ENCODE measurements around the gene NUDT8. TPM values are rescaled to one million over a fixed set of nuclear protein-coding genes. Genes with fewer than 3 reads are reported as not detected.

The NUDT8 gene
- total RNA-seq, 1 donor from 2014 or later, result 6.2 TPM

DNA sequence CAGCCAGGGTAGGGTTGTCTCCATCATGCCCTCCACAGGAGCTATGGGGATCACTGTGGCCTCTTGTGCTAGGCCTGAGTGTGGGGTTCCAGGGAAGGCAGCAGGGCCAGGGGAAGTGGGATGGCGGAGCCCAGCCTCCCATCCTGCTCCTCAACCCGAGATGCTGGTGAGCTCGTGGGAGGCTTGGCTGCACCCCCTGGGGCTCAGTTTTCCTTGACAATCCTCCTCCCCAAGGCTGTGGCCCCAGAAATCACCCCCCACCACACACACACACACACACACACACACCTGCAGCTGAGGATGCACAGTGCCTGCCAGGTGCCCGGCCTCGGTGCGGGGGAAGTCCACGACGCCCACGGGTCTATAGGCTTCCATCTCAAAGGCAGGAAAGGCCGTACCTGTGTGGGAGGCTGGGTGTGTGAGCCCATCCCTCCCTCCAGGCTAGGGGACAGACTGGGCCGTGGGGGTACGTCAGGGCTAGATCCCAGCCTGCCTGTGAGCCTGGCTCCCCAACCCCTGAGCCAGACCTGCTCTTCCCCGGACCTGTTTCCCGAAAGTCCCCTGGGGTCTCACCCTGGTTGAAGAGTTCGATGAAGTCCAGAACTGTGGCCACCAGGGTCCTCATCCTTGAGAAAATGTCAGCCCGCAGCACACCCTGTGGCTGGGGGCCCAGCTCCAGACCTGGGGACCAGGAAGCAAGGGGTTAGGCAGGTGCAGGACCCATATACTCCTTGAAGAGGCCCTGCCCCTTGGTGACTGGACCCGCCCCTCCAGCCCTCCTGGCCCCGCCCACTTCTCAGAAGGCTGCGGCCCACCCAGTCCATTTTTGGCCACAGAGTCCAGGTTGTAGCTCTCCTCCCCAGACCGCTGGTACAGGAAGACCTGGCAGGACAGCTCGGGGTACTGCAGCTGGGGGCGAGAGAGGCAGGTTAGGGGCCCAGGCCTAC, 15.0 kb upstream of the NUDT8 start:
- Mint-ChIP-seq H3K4me3 (no peak overlapping the region), H3K27ac (no peak overlapping the region), H3K36me3 (no peaks in the 10 kb centered on the region), H3K9me3 (no peaks in the 10 kb centered on the region), H3K27me3 (ENCODE audit: low read depth) (peaks cover 49% of the 10 kb centered on the region), H3K4me1 (no peaks in the 10 kb centered on the region)
- TF ChIP-seq, protein P1, sequence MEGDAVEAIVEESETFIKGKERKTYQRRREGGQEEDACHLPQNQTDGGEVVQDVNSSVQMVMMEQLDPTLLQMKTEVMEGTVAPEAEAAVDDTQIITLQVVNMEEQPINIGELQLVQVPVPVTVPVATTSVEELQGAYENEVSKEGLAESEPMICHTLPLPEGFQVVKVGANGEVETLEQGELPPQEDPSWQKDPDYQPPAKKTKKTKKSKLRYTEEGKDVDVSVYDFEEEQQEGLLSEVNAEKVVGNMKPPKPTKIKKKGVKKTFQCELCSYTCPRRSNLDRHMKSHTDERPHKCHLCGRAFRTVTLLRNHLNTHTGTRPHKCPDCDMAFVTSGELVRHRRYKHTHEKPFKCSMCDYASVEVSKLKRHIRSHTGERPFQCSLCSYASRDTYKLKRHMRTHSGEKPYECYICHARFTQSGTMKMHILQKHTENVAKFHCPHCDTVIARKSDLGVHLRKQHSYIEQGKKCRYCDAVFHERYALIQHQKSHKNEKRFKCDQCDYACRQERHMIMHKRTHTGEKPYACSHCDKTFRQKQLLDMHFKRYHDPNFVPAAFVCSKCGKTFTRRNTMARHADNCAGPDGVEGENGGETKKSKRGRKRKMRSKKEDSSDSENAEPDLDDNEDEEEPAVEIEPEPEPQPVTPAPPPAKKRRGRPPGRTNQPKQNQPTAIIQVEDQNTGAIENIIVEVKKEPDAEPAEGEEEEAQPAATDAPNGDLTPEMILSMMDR (IDR thresholded peaks at IDR 0.05; ENCODE audit: unreplicated experiment), result no peak
- no peak for DNase-seq (ENCODE audit: low spot score in 2 of 2, unreplicated experiment in 2 of 2)

DNA sequence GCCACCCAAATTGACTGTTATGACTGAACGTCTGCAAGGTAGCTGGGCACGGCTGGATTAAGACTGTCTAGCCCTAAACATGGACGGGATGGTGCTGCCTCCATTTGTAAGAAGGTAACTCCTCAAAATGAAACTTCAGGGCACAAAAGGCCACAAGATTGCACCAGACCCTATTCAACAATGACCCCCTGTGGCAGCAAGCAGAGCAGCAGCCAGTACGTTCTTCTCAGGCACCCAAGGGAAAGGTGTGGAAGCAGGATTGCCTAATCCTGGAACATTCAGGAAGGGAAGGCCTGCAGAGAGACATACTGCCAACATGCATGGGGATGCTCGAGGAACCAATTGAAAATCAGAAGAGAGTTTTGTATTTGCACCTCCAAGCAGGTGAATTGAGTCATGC, 14.3 kb upstream of the NUDT8 start:
- Mint-ChIP-seq H3K9me3 (no peaks in the 10 kb centered on the region), H3K27ac (no peak overlapping the region), H3K27me3 (ENCODE audit: low read depth) (peaks cover 45% of the 10 kb centered on the region), H3K36me3 (no peaks in the 10 kb centered on the region), H3K4me3 (no peak overlapping the region), H3K4me1 (no peaks in the 10 kb centered on the region)
- no peak for DNase-seq (ENCODE audit: low spot score in 2 of 2, unreplicated experiment in 2 of 2)
- TF ChIP-seq, protein P1 (IDR thresholded peaks at IDR 0.05; ENCODE audit: unreplicated experiment), result no peak

DNA sequence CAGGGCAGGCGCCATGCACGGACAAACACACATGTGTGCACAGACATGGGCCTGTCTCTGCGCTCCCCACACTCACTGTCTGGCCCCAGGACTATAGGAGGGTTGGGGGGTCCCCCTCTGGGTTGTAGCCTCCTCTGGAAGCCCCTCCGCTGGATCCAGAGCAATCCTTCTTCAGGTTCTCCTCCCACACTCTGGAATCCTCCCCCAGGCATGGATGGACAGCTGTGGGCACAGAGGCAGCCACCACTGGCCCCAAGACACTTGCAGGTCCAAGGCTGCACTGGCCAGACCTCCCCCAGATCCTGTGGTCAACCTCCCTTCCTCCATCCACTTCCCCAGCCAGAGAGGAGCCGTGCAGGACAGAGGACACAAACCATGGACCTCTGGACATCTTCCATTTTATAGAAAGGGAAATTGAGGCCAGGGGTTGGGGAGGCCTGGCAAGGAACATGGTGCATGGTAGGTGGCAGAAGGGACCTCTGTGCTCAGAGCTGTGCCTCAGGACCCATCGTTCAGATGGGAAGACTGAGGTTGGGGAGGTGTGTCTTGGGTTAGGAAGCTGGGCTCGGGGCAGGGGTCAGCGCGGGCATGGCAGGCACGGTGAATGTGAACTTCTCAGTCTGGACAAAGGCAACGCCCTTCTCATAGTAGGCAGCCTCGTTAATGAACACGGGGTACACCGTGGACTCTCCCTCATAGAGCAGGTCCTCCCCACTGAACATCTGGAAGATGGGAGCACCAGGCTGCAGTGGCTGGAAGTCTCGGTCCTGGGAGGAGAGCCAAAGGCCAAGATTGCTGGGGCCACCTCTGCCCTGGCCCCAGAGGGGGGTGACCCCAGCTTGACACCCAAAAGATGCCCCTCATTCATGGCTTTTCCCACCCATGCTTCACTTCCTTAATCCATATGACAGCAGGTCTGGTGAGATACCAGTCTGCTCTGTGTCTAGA, 12.7 kb upstream of the NUDT8 start:
- Mint-ChIP-seq H3K9me3 (no peaks in the 10 kb centered on the region), H3K27ac (no peak overlapping the region), H3K4me1 (no peaks in the 10 kb centered on the region), H3K27me3 (ENCODE audit: low read depth) (peaks cover 36% of the 10 kb centered on the region), H3K36me3 (no peaks in the 10 kb centered on the region), H3K4me3 (no peak overlapping the region)
- DNase-seq (ENCODE audit: low spot score in 2 of 2, unreplicated experiment in 2 of 2), result no peak
- TF ChIP-seq, protein P1 (IDR thresholded peaks at IDR 0.05; ENCODE audit: unreplicated experiment), result no peak

DNA sequence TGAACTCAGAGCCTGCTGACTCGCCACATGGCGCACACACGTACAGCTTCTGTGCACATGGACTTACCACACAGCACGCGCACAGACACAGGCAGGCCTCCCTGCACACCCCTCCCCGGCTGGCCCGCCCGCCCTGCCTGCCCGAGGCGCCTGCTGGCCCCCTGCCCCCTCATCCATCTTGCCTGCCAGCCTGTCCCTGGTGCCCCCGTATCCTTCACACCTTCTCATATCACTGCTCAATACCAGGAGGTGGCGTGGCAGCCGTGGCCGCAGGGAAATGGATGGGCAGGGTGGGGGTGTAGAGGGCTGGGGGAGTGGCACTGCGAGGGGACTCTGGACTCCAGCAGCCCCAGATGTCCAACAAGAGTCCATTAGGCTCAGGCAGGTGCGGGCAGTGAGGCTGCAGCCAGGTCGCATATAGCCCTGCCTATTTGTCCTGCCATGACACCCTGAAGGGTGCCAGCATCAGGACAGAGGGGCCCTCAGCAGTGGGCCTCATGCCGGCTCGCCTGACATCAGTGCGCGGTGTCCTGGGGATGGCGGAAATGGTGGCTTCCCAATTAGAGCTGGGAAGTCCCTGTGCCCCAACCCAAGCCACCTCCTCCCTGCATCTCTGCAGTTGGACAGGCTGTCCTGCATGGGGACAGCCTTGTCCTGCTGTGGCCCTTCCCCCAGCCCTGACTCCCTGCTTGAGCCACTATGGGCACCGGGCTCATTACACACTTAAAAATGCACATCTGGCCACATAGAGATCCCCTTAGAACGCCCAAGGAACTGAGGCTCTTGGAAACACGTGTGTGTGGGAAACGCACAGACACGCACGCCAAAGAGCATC, 11.8 kb upstream of the NUDT8 start:
- DNase-seq (ENCODE audit: low spot score in 2 of 2, unreplicated experiment in 2 of 2), result no peak
- Mint-ChIP-seq H3K4me1 (no peaks in the 10 kb centered on the region), H3K36me3 (no peaks in the 10 kb centered on the region), H3K27ac (no peak overlapping the region), H3K9me3 (no peaks in the 10 kb centered on the region), H3K27me3 (ENCODE audit: low read depth) (peaks cover 30% of the 10 kb centered on the region), H3K4me3 (no peak overlapping the region)
- TF ChIP-seq, protein P1 (IDR thresholded peaks at IDR 0.05; ENCODE audit: unreplicated experiment), result no peak

DNA sequence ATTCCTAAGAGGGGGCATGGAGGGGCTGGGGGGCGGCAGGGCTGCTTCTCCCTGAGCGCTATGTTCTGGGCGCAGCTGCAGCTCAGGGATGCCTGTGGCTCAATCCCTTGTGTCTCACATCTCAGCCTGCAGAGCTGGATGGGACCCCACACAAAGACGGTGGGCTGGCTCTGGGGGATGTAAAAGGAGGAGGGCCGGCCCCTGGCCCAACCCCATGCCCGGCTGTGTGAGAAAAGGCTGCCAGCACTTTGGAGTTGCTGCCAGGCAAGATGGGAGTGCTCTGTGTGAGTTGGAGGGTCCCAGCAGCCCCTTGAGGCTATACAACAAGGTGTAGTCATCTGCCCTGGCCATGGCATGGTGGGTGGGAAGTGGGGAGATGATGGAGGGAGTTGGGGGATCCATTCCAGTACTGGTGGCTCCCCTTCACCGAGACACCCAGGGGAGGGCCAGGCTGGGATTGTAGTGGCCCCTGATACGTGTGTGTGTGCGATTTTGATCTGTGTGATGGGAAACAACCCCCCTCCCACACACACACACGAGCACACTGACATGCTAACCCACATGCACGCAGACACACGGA, 11.1 kb upstream of the NUDT8 start:
- Mint-ChIP-seq H3K4me1 (no peaks in the 10 kb centered on the region), H3K27me3 (ENCODE audit: low read depth) (peaks cover 26% of the 10 kb centered on the region), H3K27ac (no peak overlapping the region), H3K4me3 (no peak overlapping the region), H3K9me3 (no peaks in the 10 kb centered on the region), H3K36me3 (no peaks in the 10 kb centered on the region)
- TF ChIP-seq, protein P1 (IDR thresholded peaks at IDR 0.05; ENCODE audit: unreplicated experiment), result no peak
- DNase-seq (ENCODE audit: low spot score in 2 of 2, unreplicated experiment in 2 of 2), result no peak

All from mesothelial cell of epicardium (in vitro differentiated cells).